Duodenal mucosa (tissue), 2 donors: Measurements from ENCODE around the gene CCDC158.

Experiments used
- H3K27ac ChIP-seq: one replicate; pipeline ENCODE4 v1.7.0; 2013; ENCODE audit warnings: low read depth, low read length
- H3K27me3 ChIP-seq, 2 donors: one replicate each; pipeline ENCODE4 v1.7.0; 2013; ENCODE audit warnings: low read length in 2 of 2, control low read depth in 1 of 2; ENCODE audit not compliant: insufficient read depth in 2 of 2, control insufficient read depth in 1 of 2
- H3K36me3 ChIP-seq, 2 donors: one replicate each; pipeline ENCODE4 v1.7.0; 2013; ENCODE audit warnings: low read length in 2 of 2, control low read depth in 1 of 2; ENCODE audit not compliant: insufficient read depth in 2 of 2, control insufficient read depth in 1 of 2
- H3K4me1 ChIP-seq, 2 donors: one replicate each; pipeline ENCODE4 v1.7.0; 2013; ENCODE audit warnings: low read length in 2 of 2, control low read depth in 1 of 2; ENCODE audit not compliant: insufficient read depth in 2 of 2, control insufficient read depth in 1 of 2
- H3K4me3 ChIP-seq, 2 donors: one replicate each; pipeline ENCODE4 v1.7.0; 2013; ENCODE audit warnings: low read length in 2 of 2, low read depth in 1 of 2
- H3K9ac ChIP-seq, 2 donors: one replicate each; pipeline ENCODE4 v1.7.0; 2013; ENCODE audit warnings: low read length in 2 of 2, low read depth in 1 of 2
- H3K9me3 ChIP-seq, 2 donors: one replicate each; pipeline ENCODE4 v1.7.0; 2013; ENCODE audit warnings: low read length in 2 of 2, control low read depth in 1 of 2; ENCODE audit not compliant: control insufficient read depth in 1 of 2

CCDC158 gene

DNA sequence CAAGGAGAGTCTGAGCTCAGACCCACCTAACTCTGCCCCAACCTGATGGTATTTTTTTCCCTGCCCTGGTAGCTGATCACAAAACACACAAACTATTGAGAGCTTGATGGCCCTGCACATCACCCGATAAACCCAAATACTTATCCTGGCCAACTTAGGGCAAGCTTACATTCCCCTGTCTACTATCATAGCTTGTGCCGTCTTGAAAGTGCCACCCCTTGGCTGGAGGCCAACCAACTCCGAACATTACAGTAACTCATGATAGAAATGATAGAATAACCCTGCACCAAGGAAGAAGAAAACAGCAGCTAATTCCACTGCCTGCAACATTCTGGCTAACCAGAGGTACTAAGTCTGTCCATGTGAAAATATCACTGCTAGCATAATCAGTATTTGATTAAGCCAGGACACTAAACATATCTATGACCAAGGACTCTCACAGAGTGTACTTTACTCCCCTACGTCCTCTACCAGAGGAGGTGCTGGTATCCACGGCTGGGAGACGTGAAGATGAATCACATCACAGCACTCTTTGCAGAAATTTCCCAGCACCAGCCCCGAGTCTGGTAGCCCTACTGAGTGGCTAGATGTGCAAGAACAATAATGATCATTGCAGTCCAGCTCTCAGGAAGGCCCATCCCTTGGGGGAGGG lies 105.5 kb downstream of the CCDC158 start:
- H3K4me1 ChIP-seq: peaks cover 5 to 6% of the 10 kb centered on the region in 2 donors
- H3K9ac ChIP-seq: no peak overlapping the region
- peaks cover 3% of the 10 kb centered on the region in 2 donors for H3K9me3 ChIP-seq
- no peaks in the 10 kb centered on the region for H3K27me3 ChIP-seq
- H3K4me3 ChIP-seq: no peak overlapping the region
- no peak overlapping the region for H3K27ac ChIP-seq
- H3K36me3 ChIP-seq: no peaks in the 10 kb centered on the region

GRCh38 chr4:76313547-76313946 lies 107.4 kb downstream of the CCDC158 start:
- Histone ChIP-seq H3K4me3 (no peak overlapping the region), H3K4me1 (peaks cover 8 to 17% of the 10 kb centered on the region in 2 donors), H3K9me3 (peaks cover 3% of the 10 kb centered on the region in 2 donors), H3K27me3 (no peaks in the 10 kb centered on the region), H3K9ac (no peak overlapping the region), H3K36me3 (peaks cover 0 to 3% of the 10 kb centered on the region in 2 donors), H3K27ac (no peak overlapping the region)

- Histone ChIP-seq H3K36me3 (peaks cover 0 to 3% of the 10 kb centered on the region in 2 donors), H3K4me1 (peaks cover 17 to 28% of the 10 kb centered on the region in 2 donors), H3K27ac (no peak overlapping the region), H3K27me3 (no peaks in the 10 kb centered on the region), H3K9me3 (peaks cover 3% of the 10 kb centered on the region in 2 donors), H3K4me3 (no peak overlapping the region), H3K9ac (no peak overlapping the region)
Observed at GRCh38 chr4:76312457-76312856, 108.5 kb downstream of the CCDC158 start.

- Histone ChIP-seq H3K9me3 (peaks cover 1 to 3% of the 10 kb centered on the region in 2 donors), H3K4me1 (peaks cover 20 to 31% of the 10 kb centered on the region in 2 donors), H3K36me3 (peaks cover 0 to 3% of the 10 kb centered on the region in 2 donors), H3K9ac (no peak overlapping the region), H3K4me3 (no peak overlapping the region), H3K27me3 (no peaks in the 10 kb centered on the region), H3K27ac (no peak overlapping the region)
Observed at GRCh38 chr4:76311896-76312331, 109.0 kb downstream of the CCDC158 start.

- H3K4me3 ChIP-seq: no peak overlapping the region
- no peak overlapping the region for H3K9ac ChIP-seq
- no peaks in the 10 kb centered on the region for H3K9me3 ChIP-seq
- H3K27me3 ChIP-seq: no peaks in the 10 kb centered on the region
- no peak overlapping the region for H3K27ac ChIP-seq
- H3K4me1 ChIP-seq: peaks cover 22 to 31% of the 10 kb centered on the region in 2 donors
- peaks cover 0 to 3% of the 10 kb centered on the region in 2 donors for H3K36me3 ChIP-seq
Observed at GRCh38 chr4:76310683-76311082, 110.3 kb downstream of the CCDC158 start.

GRCh38 chr4:76309939-76310550 lies 110.9 kb downstream of the CCDC158 start:
- Histone ChIP-seq H3K4me1 (peaks cover 29 to 37% of the 10 kb centered on the region in 2 donors), H3K36me3 (peaks cover 0 to 3% of the 10 kb centered on the region in 2 donors), H3K4me3 (no peak overlapping the region)

DNA sequence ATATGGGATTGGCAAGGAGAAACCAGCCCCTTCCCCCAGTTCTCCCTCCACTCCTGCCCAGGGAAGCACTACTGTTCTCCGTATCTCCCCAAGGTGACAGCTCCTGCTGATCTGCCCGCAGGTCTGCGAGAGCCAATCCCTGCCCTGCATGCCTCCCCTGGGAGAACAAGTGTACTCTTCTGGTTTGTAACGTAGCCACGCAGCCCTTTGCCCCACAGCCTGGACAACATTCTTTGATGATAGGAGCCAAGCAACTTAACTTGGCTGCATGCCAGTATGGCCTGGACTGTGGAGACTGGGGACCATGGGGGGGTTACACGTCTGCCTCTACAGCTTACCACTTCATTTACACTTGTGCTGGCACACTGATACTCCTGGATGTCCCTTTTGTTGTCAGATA lies 112.4 kb downstream of the CCDC158 start:
- Histone ChIP-seq H3K4me3 (peak overlapping the region in 1 of 2 donors; percentile 4), H3K4me1 (peaks cover 29 to 38% of the 10 kb centered on the region in 2 donors)

More at GRCh38 chr4:76309939-76310550, 110.9 kb downstream of the CCDC158 start:
- Histone ChIP-seq H3K27me3 (no peaks in the 10 kb centered on the region), H3K9me3 (no peaks in the 10 kb centered on the region), H3K9ac (no peak overlapping the region), H3K27ac (no peak overlapping the region)

GRCh38 chr4:76307660-76308014 lies 113.3 kb downstream of the CCDC158 start:
- Histone ChIP-seq H3K9me3 (no peaks in the 10 kb centered on the region), H3K27me3 (no peaks in the 10 kb centered on the region), H3K27ac (no peak overlapping the region), H3K36me3 (peaks cover 0 to 3% of the 10 kb centered on the region in 2 donors), H3K9ac (peak overlapping the region in 1 of 2 donors; percentile 79), H3K4me3 (peak overlapping the region; percentile 84 to 89), H3K4me1 (peaks cover 29 to 38% of the 10 kb centered on the region in 2 donors)

More for the DNA sequence above, 112.4 kb downstream of the CCDC158 start:
- Histone ChIP-seq H3K9me3 (no peaks in the 10 kb centered on the region), H3K27ac (no peak overlapping the region), H3K27me3 (no peaks in the 10 kb centered on the region), H3K9ac (no peak overlapping the region), H3K36me3 (peaks cover 0 to 3% of the 10 kb centered on the region in 2 donors)

GRCh38 chr4:76306882-76307659 lies 113.9 kb downstream of the CCDC158 start:
- peak overlapping the region; percentile 65 for H3K27ac ChIP-seq
- H3K4me1 ChIP-seq: peaks cover 30 to 41% of the 10 kb centered on the region in 2 donors
- H3K36me3 ChIP-seq: peaks cover 0 to 3% of the 10 kb centered on the region in 2 donors
- peak overlapping the region; percentile 67 to 79 for H3K9ac ChIP-seq
- H3K4me3 ChIP-seq: peak overlapping the region; percentile 84 to 89
- H3K27me3 ChIP-seq: no peaks in the 10 kb centered on the region
- no peaks in the 10 kb centered on the region for H3K9me3 ChIP-seq
